GM19193 (cell line): ENCODE data around the gene GNAT2.

ENCODE experiments used
- POLR2A ChIP-seq: IDR thresholded peaks from 4 replicates; pipeline ENCODE4 v1.6.1; 2011; ENCODE audit not compliant: insufficient read depth, insufficient read length; ENCODE audit errors: extremely low read depth

The GNAT2 gene

GRCh38 chr1:109598156-109598555 is 21.3 kb downstream of the GNAT2 start:
- no peak for TF ChIP-seq POLR2A

GRCh38 chr1:109595531-109595930 is 23.9 kb downstream of the GNAT2 start:
- no peak for TF ChIP-seq POLR2A

- no peak for TF ChIP-seq POLR2A
Observed at GRCh38 chr1:109592916-109593315, 26.5 kb downstream of the GNAT2 start.

GRCh38 chr1:109589679-109590078 is 29.7 kb downstream of the GNAT2 start:
- TF ChIP-seq POLR2A = no peak

GRCh38 chr1:109589177-109589576 is 30.2 kb downstream of the GNAT2 start:
- TF ChIP-seq POLR2A = no peak

GRCh38 chr1:109586055-109586454 is 33.4 kb downstream of the GNAT2 start:
- TF ChIP-seq POLR2A = no peak

GRCh38 chr1:109584766-109585165 is 34.6 kb downstream of the GNAT2 start:
- no peak for TF ChIP-seq POLR2A

- TF ChIP-seq POLR2A = no peak
Observed at GRCh38 chr1:109582021-109582420, 37.4 kb downstream of the GNAT2 start.

- TF ChIP-seq POLR2A = no peak
Observed at GRCh38 chr1:109579491-109579890, 39.9 kb downstream of the GNAT2 start.

GRCh38 chr1:109578947-109579443 is 40.4 kb downstream of the GNAT2 start:
- no peak for TF ChIP-seq POLR2A

- TF ChIP-seq POLR2A = no peak
Observed at GRCh38 chr1:109573785-109574184, 45.6 kb downstream of the GNAT2 start.

- TF ChIP-seq POLR2A = no peak
Observed at GRCh38 chr1:109570414-109570813, 49.0 kb downstream of the GNAT2 start.

GRCh38 chr1:109569323-109569722 is 50.1 kb downstream of the GNAT2 start:
- TF ChIP-seq POLR2A = no peak

GRCh38 chr1:109567877-109568672 is 51.3 kb downstream of the GNAT2 start:
- no peak for TF ChIP-seq POLR2A

- TF ChIP-seq POLR2A = no peak
Observed at GRCh38 chr1:109566982-109567381, 52.4 kb downstream of the GNAT2 start.

- TF ChIP-seq POLR2A = no peak
Observed at GRCh38 chr1:109565241-109565640, 54.2 kb downstream of the GNAT2 start.
